GM06990 (cell line): ENCODE data around the gene AFAP1L2.

Source experiments
- DNase-seq: peaks from one replicate; pipeline ENCODE4 v3.0.0-alpha.2; 2011; ENCODE audit not compliant: insufficient read length; ENCODE audit errors: extremely low read depth
- H3K27me3 ChIP-seq: replicated peaks from 2 replicates; pipeline ENCODE4 v1.6.0; 2011; ENCODE audit warnings: low read length; ENCODE audit not compliant: control insufficient read depth, insufficient read depth
- H3K36me3 ChIP-seq: 2 replicates; pipeline ENCODE4 v1.5.1; 2011; ENCODE audit warnings: low read length; ENCODE audit not compliant: control insufficient read depth, insufficient read depth
- H3K4me3 ChIP-seq: replicated peaks from 2 replicates; pipeline ENCODE4 v1.5.1; 2011; ENCODE audit warnings: low read depth, mild to moderate bottlenecking, control low read depth, low read length
- CTCF ChIP-seq: IDR thresholded peaks from 2 replicates; pipeline ENCODE4 v1.5.1; 2011; ENCODE audit warnings: low read length, control low read depth, mild to moderate bottlenecking, inconsistent platforms; ENCODE audit not compliant: insufficient read depth, poor library complexity, severe bottlenecking

The AFAP1L2 gene

GRCh38 chr10:114262496-114262895 lies 141.8 kb downstream of the AFAP1L2 start:
- no peaks in the 10 kb centered on the region for H3K27me3 ChIP-seq
- H3K36me3 ChIP-seq = no peaks in the 10 kb centered on the region
- no peak for TF ChIP-seq CTCF
- DNase-seq = no peak
- no peak overlapping the region for H3K4me3 ChIP-seq

GRCh38 chr10:114261076-114261475 lies 143.2 kb downstream of the AFAP1L2 start:
- TF ChIP-seq CTCF = no peak
- DNase-seq = no peak
- Histone ChIP-seq H3K36me3 (no peaks in the 10 kb centered on the region), H3K27me3 (no peaks in the 10 kb centered on the region), H3K4me3 (no peak overlapping the region)

GRCh38 chr10:114260366-114260765 lies 143.9 kb downstream of the AFAP1L2 start:
- TF ChIP-seq CTCF = no peak

GRCh38 chr10:114259824-114260223 lies 144.5 kb downstream of the AFAP1L2 start:
- Histone ChIP-seq H3K4me3 (no peak overlapping the region), H3K27me3 (no peaks in the 10 kb centered on the region), H3K36me3 (no peaks in the 10 kb centered on the region)
- no peak for TF ChIP-seq CTCF
- no peak for DNase-seq

More at GRCh38 chr10:114260366-114260765, 143.9 kb downstream of the AFAP1L2 start:
- Histone ChIP-seq H3K27me3 (no peaks in the 10 kb centered on the region), H3K36me3 (no peaks in the 10 kb centered on the region), H3K4me3 (no peak overlapping the region)
- DNase-seq = no peak

GRCh38 chr10:114258274-114258840 lies 145.9 kb downstream of the AFAP1L2 start:
- DNase-seq = no peak
- no peak for TF ChIP-seq CTCF
- Histone ChIP-seq H3K27me3 (no peaks in the 10 kb centered on the region), H3K4me3 (no peak overlapping the region), H3K36me3 (no peaks in the 10 kb centered on the region)

GRCh38 chr10:114257498-114257897 lies 146.8 kb downstream of the AFAP1L2 start:
- no peak for TF ChIP-seq CTCF
- DNase-seq = no peak
- no peaks in the 10 kb centered on the region for H3K36me3 ChIP-seq
- H3K27me3 ChIP-seq = no peaks in the 10 kb centered on the region
- H3K4me3 ChIP-seq = no peak overlapping the region
